ENCODE data around the gene KLHDC8A.
A peak's percentile ranks its signal among the peaks of the same experiment; 100 is the strongest.

The KLHDC8A gene

GRCh38 chr1:205324781-205325180 is 31.9 kb downstream of the KLHDC8A start:
- Histone ChIP-seq H3K4me1 (ENCODE audit: low read depth, poor library complexity, severe bottlenecking) (peaks cover 34% of the 10 kb centered on the region), H3K4me3 (IDR thresholded peaks at IDR 0.05; ENCODE audit: insufficient read depth, low read depth, low read length) (no peak overlapping the region), H3K27me3 (ENCODE audit: insufficient read depth, low read depth) (no peaks in the 10 kb centered on the region; the same call in 1 of the 2 replicates), H3K79me2 (ENCODE audit: insufficient read depth, low read depth) (no peaks in the 10 kb centered on the region), H3K36me3 (ENCODE audit: insufficient read depth) (no peaks in the 10 kb centered on the region), H2AFZ (ENCODE audit: low read depth) (peak overlapping the region; percentile 5; the same call in 1 of the 2 replicates), H3K27ac (no peak overlapping the region), H3K4me2 (peak overlapping the region; percentile 21), H3K9ac (no peak overlapping the region), H4K20me1 (ENCODE audit: insufficient read depth) (no peaks in the 10 kb centered on the region)
- no peak for TF ChIP-seq CTCF (conservative IDR thresholded peaks at IDR 0.05; ENCODE audit: low read depth, low read length)

- H3K9ac ChIP-seq = no peak overlapping the region
- TF ChIP-seq CTCF (conservative IDR thresholded peaks at IDR 0.05; ENCODE audit: low read depth, low read length) = no peak
- no peak overlapping the region for H2AFZ ChIP-seq (ENCODE audit: low read depth)
- H3K79me2 ChIP-seq (ENCODE audit: insufficient read depth, low read depth) = no peaks in the 10 kb centered on the region
- peaks cover 44% of the 10 kb centered on the region for H3K4me1 ChIP-seq (ENCODE audit: low read depth, poor library complexity, severe bottlenecking)
- H3K4me2 ChIP-seq = no peak overlapping the region
- H3K4me3 ChIP-seq (IDR thresholded peaks at IDR 0.05; ENCODE audit: insufficient read depth, low read depth, low read length) = no peak overlapping the region
- H4K20me1 ChIP-seq (ENCODE audit: insufficient read depth) = no peaks in the 10 kb centered on the region
- H3K36me3 ChIP-seq (ENCODE audit: insufficient read depth) = no peaks in the 10 kb centered on the region
- no peaks in the 10 kb centered on the region; the same call in 1 of the 2 replicates for H3K27me3 ChIP-seq (ENCODE audit: insufficient read depth, low read depth)
- no peak overlapping the region for H3K27ac ChIP-seq
Measured at GRCh38 chr1:205323794-205324193, 32.9 kb downstream of the KLHDC8A start.

- H2AFZ ChIP-seq (ENCODE audit: low read depth) = peak overlapping the region; percentile 98
- peaks cover 61% of the 10 kb centered on the region for H3K4me1 ChIP-seq (ENCODE audit: low read depth, poor library complexity, severe bottlenecking)
- H3K4me2 ChIP-seq = peak overlapping the region; percentile 94; the same call in 1 of the 2 replicates
- no peaks in the 10 kb centered on the region; the same call in 1 of the 2 replicates for H3K27me3 ChIP-seq (ENCODE audit: insufficient read depth, low read depth)
- no peaks in the 10 kb centered on the region for H3K36me3 ChIP-seq (ENCODE audit: insufficient read depth)
- H3K79me2 ChIP-seq (ENCODE audit: insufficient read depth, low read depth) = peaks cover 11% of the 10 kb centered on the region; the same call in 1 of the 2 replicates
- no peak overlapping the region for H3K9ac ChIP-seq
- no peak overlapping the region for H3K4me3 ChIP-seq (IDR thresholded peaks at IDR 0.05; ENCODE audit: insufficient read depth, low read depth, low read length)
- TF ChIP-seq CTCF (conservative IDR thresholded peaks at IDR 0.05; ENCODE audit: low read depth, low read length) = no peak
- H4K20me1 ChIP-seq (ENCODE audit: insufficient read depth) = no peaks in the 10 kb centered on the region
- H3K27ac ChIP-seq = no peak overlapping the region
Measured at GRCh38 chr1:205321959-205322283, 34.8 kb downstream of the KLHDC8A start.

- Histone ChIP-seq H3K9ac (peak within 1 kb of the TSS; percentile 43; the same call in 1 of the 2 replicates), H3K4me3 (IDR thresholded peaks at IDR 0.05; ENCODE audit: insufficient read depth, low read depth, low read length) (peak within 1 kb of the TSS; percentile 93), H2AFZ (ENCODE audit: low read depth) (peak within 1 kb of the TSS; percentile 98)
Measured at GRCh38 chr1:205321162-205321958, 35.4 kb downstream of the KLHDC8A start, which contains the start of gene NUAK2. TSS of gene NUAK2 (minus strand) at chr1:205321745. CDS start at chr1:205321628, 117 bp downstream.

More at GRCh38 chr1:205321162-205321958, 35.4 kb downstream of the KLHDC8A start, which contains the start of gene NUAK2:
- Histone ChIP-seq H3K79me2 (ENCODE audit: insufficient read depth, low read depth) (peaks cover 11% of the 10 kb centered on the region; the same call in 1 of the 2 replicates), H3K36me3 (ENCODE audit: insufficient read depth) (no peaks in the 10 kb centered on the region), H3K4me2 (peak within 1 kb of the TSS; percentile 94), H3K4me1 (ENCODE audit: low read depth, poor library complexity, severe bottlenecking) (peaks cover 63% of the 10 kb centered on the region), H4K20me1 (ENCODE audit: insufficient read depth) (no peaks in the 10 kb centered on the region), H3K27ac (no peak within 1 kb of the TSS), H3K27me3 (ENCODE audit: insufficient read depth, low read depth) (no peaks in the 10 kb centered on the region; the same call in 1 of the 2 replicates)
- TF ChIP-seq CTCF (conservative IDR thresholded peaks at IDR 0.05; ENCODE audit: low read depth, low read length) = peak; percentile 56

All from KMS-11 (cell line).